Activated T-helper 1 cell treated with anti-CD3 and anti-CD28 coated beads, Interleukin-2, amount 50 U/mL, for 16 hours (primary cell): ENCODE results near the gene CTSW.

ENCODE experiments used
- DNase-seq, 2 donors: peaks; one replicate each; pipeline ENCODE4 v3.0.0-alpha.2; 2020; ENCODE audit warnings: low read depth in 1 of 2, low spot score in 1 of 2

Gene CTSW

GRCh38 chr11:65898656-65899355, 19.2 kb downstream of the CTSW start:
- DNase-seq = no peak

DNA sequence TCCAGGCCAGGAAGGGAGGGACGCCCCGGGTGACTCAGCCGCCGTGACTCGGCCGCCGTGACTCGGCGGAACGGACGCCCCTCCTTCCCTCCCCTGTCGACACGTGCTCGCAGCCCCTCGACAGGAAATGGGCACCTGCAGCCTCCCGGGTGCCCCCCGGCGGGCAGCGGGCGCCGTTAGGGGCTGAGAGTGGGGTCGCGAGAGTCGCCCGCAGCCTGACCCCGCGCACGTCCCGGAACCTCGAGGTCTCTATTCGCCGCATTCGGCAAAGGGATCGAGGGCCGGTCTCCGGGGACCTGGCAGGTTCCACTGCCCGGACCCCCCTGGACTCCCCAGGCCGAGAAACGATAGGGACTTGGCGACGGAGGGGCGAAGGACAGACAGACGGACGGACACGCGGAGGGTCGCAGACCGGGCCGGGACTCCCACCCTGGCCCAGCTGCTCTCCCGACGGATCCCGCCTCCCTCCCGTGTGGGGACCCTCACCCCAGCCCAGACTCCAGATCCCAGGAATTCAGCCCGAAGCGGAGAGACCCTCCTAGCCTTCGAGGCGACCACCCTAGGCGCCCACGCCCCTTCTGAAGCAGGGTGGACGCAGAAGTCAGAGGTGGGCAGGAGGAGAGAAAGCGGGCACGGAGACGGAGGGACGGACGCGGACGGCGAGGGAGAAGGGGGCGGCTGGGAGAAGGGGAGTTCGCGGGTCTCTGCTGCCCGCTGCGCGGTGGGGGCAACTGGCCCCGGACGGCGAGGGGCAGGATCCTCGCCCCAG, 19.9 kb downstream of the CTSW start:
- peak in 1 of 2 donors; percentile 64 for DNase-seq

DNA sequence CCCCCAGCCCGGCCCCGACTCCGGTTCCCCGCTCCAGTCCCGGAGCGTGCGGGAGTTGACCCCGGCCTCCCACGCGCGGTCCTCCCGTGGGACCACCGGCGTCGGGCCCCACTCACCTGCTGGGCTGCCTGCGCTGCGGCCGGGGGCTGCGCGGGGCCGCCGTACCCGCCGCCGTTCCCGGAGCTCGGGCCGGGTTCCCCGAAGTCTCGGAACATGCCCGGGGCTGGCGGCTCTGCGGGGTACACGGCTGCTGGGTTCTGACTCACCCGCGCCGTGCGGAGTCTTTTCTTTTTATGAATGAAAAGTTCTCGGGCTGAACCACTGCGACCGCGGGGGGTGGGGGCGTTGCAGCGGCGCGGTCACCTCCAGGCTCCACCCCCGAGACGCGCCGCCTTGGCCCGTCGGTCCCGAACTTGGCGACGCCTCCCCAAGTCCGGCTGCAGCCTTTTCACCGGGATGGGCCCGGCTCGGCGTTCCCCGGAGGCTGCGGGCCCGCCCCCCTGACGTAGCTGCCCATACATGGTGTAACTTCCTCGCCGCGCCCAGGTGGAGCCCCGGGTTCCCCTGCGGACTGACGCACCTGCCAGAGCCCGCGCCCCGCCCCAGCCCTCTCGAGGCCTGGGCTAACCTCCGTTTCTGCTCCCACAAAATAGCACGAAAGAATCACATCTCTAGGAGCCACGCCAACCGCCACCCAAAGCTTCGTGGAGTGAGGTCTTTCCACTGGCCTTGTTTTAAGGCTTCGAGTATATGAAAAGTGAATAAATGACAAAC, 20.7 kb downstream of the CTSW start, which contains the start of gene FOSL1:
Gene FOSL1 (minus strand): TSS at position 264 of the 774 bp plus-strand sequence. CDS start 49 bp downstream, at position 215.
- peak; percentile 77 to 90 for DNase-seq

- no peak for DNase-seq
These were observed 21.2 kb downstream of the CTSW start for GRCh38 chr11:65900899-65901180.

DNA sequence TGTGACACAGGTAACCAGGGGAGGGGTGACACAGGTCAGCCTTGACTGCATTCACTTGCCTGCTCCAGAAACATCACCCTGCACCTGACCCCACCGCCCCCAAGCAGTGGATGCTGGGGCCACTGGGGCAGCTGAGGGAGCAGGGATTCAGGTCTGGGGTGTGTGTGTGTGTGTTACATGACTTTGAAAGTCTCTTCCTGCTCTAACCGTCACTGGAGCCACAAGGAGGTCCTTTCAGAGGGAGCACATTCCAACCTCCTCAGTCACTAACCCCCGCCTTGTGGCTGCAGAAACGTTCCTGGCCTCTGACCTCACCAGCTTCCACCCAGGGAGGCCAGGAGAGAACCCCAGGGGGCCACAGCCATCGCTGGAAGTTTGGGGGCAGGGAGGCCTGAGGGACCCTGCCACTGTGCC, 23.4 kb downstream of the CTSW start:
- DNase-seq = no peak

DNA sequence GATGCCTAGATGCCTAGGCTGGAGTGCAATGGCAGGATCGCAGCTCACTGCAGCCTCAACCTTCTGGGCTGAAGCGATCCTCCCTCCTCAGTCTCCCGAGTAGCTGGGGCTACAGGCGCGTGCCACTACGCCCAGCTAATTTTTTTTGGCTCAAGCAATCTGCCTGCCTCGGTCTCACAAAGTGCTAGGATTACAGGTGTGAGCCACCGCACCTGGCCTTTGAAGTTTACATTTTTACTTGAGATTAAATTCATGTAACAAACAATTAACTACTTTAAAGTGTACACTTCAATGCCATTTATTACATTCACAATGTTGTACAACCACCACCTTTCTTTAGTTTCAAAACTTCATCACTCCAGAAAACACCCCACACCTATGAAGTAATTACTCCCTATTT, 24.1 kb downstream of the CTSW start:
- no peak for DNase-seq

DNA sequence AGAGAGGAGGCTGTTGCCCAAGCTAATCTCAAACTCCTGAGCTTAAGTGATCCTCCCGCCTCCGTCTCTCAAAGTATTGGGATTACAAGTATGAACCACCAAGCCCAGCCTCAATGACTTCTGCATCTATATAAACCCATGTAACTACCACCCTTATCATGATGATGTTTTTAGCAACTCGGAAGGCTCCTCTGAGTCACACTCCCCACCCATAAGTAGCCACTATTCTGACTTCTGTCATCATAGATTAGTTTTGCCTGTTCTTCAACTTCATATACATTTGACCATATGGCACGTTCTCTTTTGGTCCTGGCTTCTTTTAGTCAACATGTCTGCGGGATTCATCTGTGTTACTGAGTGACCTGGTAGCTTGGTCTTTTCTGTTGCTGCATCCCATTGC, 27.0 kb downstream of the CTSW start:
- no peak for DNase-seq

GRCh38 chr11:65907878-65908277, 28.2 kb downstream of the CTSW start:
- DNase-seq = no peak

GRCh38 chr11:65911682-65912568, 32.3 kb downstream of the CTSW start:
- DNase-seq = no peak

DNA sequence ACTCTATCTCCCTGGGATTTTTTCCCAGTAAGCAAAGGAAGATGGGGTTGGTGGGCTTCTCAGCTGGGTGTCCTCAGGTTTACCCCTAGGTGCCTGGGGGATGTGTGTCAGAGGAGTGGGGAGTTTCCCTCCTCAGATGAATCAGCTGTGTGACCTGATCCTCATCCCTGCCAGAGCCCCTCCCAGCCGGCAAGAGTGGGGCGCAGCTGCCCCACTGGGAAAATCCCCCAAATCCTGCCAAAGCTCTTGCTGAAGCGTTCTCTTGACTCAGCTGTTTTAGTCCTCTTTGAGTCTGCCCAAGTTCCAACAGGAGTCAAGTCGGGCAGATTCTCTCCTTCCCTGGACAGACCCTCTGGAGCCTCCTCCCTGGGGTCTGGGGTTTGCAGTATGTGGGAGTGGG, 33.2 kb downstream of the CTSW start:
- DNase-seq = no peak

DNA sequence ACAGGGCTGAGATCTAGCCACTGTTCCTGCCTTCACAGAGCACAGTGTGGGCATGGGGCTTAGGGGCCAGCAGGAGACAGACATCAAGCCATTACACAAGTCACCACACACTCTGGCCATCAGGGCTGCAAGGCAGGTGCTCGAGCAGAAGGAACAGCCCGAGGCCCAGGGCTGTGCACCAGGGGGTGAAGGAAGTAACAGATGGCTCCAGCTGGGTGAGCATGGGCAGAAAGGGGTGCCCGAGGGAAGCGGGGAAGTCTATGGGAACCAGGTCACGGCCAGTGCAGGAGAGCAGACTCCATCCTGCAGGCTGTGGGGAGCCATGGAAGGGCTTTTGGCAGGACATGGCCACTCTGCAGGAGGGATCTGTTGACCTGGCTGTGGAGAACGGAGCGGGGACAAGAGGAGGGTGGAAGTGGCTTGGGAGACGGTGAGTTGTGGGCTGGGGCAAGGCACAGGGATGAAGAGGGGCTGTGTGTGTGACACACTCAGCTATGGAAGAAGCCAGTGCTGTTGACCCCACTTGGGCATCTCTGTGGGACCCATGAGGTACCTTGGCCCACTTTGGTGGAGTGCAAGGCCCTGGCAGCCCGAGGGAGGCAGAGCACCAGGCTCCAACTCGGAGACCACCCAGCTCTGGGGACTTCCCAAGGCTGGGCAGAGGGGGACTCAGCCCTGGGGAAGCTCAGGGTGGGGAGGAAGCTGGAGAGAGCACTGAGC, 35.6 kb downstream of the CTSW start:
- no peak for DNase-seq

DNA sequence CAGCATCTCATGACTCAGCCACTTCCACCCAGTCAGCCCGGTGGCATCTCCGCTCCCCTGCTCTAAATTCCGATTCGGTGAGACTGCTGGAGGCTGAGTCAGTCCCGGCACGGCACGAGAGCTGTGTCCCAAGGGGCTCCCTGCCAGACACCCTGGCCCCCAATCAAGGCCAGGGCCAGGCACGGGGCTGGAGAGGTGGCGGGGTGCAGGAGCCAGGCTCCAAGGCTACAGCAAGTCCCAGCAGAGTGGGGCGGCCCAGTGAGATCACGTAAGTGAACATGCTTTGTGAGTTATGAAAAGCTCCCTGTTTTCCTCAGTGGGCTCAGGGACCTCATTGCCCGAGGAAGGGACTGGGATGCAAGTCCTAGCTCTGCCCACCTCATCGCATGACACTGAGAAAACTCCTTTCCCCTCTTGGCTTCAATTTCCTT, 36.2 kb downstream of the CTSW start:
- no peak for DNase-seq

DNA sequence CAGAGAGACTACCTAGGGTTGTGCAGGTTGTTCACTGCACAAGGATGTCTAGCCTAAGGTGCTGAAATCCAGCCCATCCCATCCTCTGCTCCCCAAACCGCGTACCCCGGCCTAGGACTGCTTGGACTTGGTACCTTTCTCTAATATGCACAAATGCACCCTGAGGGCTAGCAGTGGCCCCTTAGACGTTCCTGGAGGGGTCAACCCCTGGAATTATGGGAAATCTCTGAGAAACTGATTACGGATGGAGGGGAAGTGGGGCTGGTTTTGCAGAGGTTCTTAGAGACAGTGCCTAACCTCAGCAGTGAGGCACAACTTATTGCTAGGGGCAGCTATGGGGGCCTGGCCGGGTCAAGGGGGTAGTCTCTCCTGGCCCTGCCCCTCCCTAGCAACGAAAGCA, 36.8 kb downstream of the CTSW start:
- DNase-seq = no peak

DNA sequence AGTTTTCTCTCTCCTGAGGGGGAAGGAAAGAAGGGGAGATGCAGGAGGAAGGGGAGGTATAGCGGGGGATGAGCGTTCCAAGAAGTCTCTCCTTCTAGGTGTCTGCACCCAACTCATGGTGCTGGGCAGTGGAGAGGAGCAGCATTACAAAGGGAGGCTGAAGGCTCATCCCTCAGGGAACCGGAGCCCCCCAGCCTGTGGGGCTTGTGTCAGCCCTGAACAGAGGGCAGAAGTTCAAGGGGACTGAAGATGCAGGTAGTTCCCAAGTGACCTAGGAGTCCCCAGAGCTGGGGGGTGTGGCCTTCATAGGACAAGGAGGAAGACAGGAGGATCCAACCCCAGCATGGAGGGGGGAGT, 37.4 kb downstream of the CTSW start:
- no peak for DNase-seq

DNA sequence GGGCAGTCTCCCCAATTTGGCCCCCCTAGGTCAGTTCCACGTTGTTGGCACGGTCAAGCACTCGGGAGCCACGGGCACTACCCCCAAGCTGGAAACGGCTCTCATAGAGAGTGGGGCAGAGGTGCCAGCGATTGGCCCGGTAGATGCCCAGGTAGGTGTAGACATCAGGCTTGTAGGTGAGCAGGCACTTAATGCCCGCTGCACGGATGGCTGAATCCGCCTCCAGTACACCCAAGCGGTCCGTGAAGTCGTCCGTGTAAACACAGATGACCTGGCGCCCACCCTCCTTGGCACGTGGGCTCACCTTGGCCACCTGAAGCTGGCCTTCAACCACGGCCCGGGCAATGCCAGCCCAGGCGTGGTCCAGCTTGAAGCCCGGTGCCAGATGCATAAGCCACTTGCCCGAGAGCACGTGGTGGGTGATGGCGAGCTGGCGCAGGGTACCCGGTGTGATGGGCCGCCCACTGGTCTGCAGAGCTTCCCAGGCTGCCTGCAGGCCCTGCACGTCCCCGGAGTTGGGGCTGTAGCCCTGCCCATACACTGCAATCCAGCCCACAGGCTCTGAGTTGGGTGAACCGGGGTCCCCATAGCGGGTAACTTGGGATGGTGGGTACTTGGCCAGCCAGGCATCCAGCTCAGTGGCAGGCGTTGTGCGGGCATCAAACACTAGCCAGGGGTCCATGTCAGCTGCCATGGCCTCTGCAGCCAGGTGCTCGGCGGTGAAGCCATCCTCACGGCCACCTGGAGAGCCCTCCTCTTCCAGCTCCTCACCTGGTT, 38.0 kb downstream of the CTSW start:
- DNase-seq = no peak

DNA sequence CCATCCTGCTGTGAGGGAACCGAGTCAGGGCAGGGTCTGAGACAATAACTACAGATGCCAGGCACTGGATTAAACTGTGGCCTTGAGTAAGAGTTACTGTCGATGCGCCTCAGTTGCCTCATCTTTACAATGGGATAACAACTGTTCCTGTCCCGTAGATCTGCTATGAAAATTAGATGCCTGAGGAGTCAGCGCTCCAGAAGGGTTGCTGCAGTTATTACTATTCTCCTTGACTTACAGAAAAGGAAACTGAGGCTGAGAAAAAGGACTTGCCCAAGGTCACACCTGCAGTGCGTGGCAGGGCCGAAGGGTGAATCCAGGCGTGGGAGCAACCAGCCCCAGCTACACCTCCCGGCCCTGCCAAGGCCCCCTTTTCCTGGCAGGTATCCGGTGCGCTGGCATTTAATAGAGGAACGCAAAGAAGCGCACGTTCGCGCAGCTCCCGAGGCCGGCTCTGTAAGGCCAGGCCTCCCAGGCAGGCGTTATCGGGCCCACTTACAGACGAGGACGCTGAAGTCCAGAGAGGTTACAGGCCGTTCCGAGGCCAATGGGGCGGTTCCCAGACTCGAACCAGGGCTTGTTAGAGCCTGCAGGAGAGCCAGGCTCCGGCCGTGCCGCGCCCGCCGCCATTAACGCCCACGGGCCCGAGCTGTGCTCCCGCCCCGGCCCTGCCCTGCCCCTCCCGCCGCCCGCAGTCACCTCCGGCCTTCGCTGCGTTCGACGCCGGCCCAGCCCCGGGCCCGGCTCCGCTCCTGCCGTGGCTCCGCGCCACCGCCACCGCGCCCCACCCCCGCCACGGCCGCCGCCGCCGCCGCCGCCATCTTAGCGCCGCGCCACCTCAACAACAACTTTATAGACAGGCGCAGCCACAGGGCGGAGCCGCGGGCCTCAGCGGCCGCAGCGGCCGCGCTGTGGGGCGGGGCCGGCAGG, 38.8 kb downstream of the CTSW start, which contains the start of gene C11orf68:
Gene C11orf68 (minus strand): TSS at position 852 of the 930 bp plus-strand sequence. CDS start 31 bp downstream, at position 821.
- DNase-seq = peak in 1 of 2 donors; percentile 10

DNA sequence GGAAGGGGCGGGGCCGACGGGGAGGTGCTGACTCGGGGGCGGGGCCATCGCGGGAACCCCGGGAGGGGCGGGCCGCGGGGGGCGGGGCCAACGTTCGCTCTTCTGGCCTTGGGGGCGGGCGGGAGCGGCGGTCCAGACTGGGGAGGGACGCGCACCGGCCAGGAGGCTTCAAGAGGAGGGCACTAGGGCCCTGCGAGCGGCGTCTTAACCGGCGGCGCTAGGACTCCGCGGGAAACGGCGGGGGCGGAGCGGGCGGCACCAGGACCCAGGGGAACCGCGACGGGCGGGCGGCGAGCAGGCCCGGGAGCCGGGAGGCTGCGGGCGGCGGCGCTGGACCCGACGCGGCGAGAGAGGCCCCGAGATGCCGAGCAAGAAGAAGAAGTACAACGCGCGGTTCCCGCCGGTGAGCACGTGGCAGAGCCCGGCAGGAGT, 39.5 kb downstream of the CTSW start, which contains the start of gene DRAP1:
Gene DRAP1 (plus strand): TSS at position 286 of the 432 bp plus-strand sequence. CDS start 76 bp downstream, at position 362.
- peak; percentile 98 to 100 for DNase-seq
